Right lobe of liver (tissue), 6 donors: Measurements from ENCODE around the gene SLITRK5. TPM values are rescaled to one million over a fixed set of nuclear protein-coding genes. Genes with fewer than 3 reads are reported as not detected.

Source experiments
- ATAC-seq, 4 donors: fragments of 200-7000 bp; cut with Tn5 transposase; one replicate each; pipeline ENCODE4 v1.9.1; 2020; ENCODE audit warnings: mild to moderate bottlenecking in 4 of 4, moderate library complexity in 4 of 4
- DNase-seq, 3 donors: peaks; one replicate each; pipeline ENCODE4 v3.0.0-alpha.2; 2020
- H3K27ac ChIP-seq, 3 donors: fragments of 200-600 bp; one replicate each; pipeline ENCODE4 v1.8.0; 2022
- H3K27me3 ChIP-seq, 2 donors: fragments of 200-600 bp; one replicate each; pipeline ENCODE4 v1.8.0; 2022
- H3K36me3 ChIP-seq, 4 donors: fragments of 200-600 bp; sonication (generic) in 1 of 4; one replicate each; pipeline versions ENCODE4 v1.5.1 to v1.8.0; 2017 to 2022; ENCODE audit warnings: control low read depth in 1 of 4
- H3K4me1 ChIP-seq, 4 donors: fragments of 200-600 bp; sonication (generic) in 1 of 4; one replicate each; pipeline versions ENCODE4 v1.5.1 to v1.8.0; 2017 to 2022; ENCODE audit warnings: control low read depth in 1 of 4
- H3K4me3 ChIP-seq, 3 donors: fragments of 200-600 bp; one replicate each; pipeline ENCODE4 v1.8.0; 2022
- H3K9me3 ChIP-seq, 4 donors: fragments of 200-600 bp; sonication (generic) in 1 of 4; one replicate each; pipeline versions ENCODE4 v1.5.1 to v1.8.0; 2017 to 2022; ENCODE audit warnings: control low read depth in 1 of 4
- CTCF ChIP-seq, 4 donors: fragments of 200-600 bp in 3 of 4; fragments of 450-650 bp in 1 of 4; IDR thresholded peaks; one replicate each; pipeline versions ENCODE4 v1.5.1 to v1.8.0; 2016 to 2022; ENCODE audit warnings: antibody characterized with exemption in 4 of 4, mild to moderate bottlenecking in 2 of 4
- POLR2A ChIP-seq: fragments of 450-650 bp; IDR thresholded peaks from one replicate; pipeline ENCODE4 v1.6.1; 2017; ENCODE audit warnings: antibody characterized with exemption, mild to moderate bottlenecking
- WGBS: methylation state at CpG from one replicate; pipeline ENCODE4 v1.1.6; 2018; ENCODE audit warnings: low coverage, low lambda C conversion rate; ENCODE audit not compliant: insufficient coverage; ENCODE audit errors: missing lambda C conversion rate; 5-methylcytosine and 5-hydroxymethylcytosine counted together
- intact Hi-C, 2 donors: fragments of 100-400 bp; cut with DNase I; formaldehyde crosslinking; loops; one replicate each; pipeline versions ENCODE4 v1.11.2 to v1.14.1; 2022
- total RNA-seq, 6 experiments: library from RNA; depleted of rRNA in 2 of 6; stranded (reverse); fragments of >200 nt in 2 of 6; fragmentation: NEBNext Ultra II Directional in 3 of 6; extraction: Animal tissue kit (Norgen Biotek cat#: 25700) in 3 of 6; gene quantifications; one replicate each; pipeline versions ENCODE4 v1.1.0 to v1.2.4, GENCODE V29; 2016 to 2023
- donor health status: DM: no; HTN: yes; CAD: no.
- donor health status: DM: no; HTN: no; CAD: no.
- donor health status: DM: no; HTN: no; CAD: no.
- donor health status: DM: no; HTN: yes; CAD: no.
- donor health status: DM: no; HTN: yes; CAD: no.

The SLITRK5 gene
- total RNA-seq, 6 experiments from 2014 or later, result 0.02 TPM; not detected in 5

- Histone ChIP-seq H3K9me3 (no peaks in the 10 kb centered on the region), H3K27me3 (no peaks in the 10 kb centered on the region), H3K4me1 (no peaks in the 10 kb centered on the region), H3K4me3 (no peak overlapping the region), H3K27ac (no peak overlapping the region), H3K36me3 (no peaks in the 10 kb centered on the region)
- 63% methylated on average over 1 of the region's 1 CpG for WGBS
- DNase-seq (no peak), ATAC-seq (no peak)
- TF ChIP-seq POLR2A (no peak), CTCF (IDR thresholded peaks at IDR 0.05) (no peak)
- intact Hi-C loops, result no loop called here
Measured at GRCh38 chr13:87696458-87696857, 25.3 kb downstream of the SLITRK5 start.

GRCh38 chr13:87698268-87698667 lies 27.1 kb downstream of the SLITRK5 start:
- H3K27ac ChIP-seq, result no peak overlapping the region
- H3K9me3 ChIP-seq, result no peaks in the 10 kb centered on the region
- whole genome bisulfite sequencing, result 63% methylated on average over 2 of the region's 2 CpGs
- intact Hi-C loops, result no loop called here
- no peak for DNase-seq
- no peaks in the 10 kb centered on the region for H3K36me3 ChIP-seq
- no peak overlapping the region for H3K4me3 ChIP-seq
- H3K27me3 ChIP-seq, result no peaks in the 10 kb centered on the region
- H3K4me1 ChIP-seq, result no peaks in the 10 kb centered on the region
- no peak for ATAC-seq
- TF ChIP-seq CTCF (IDR thresholded peaks at IDR 0.05) (no peak), POLR2A (no peak)

- Histone ChIP-seq H3K9me3 (no peaks in the 10 kb centered on the region), H3K27ac (no peak overlapping the region), H3K36me3 (no peaks in the 10 kb centered on the region), H3K4me1 (no peaks in the 10 kb centered on the region), H3K27me3 (no peaks in the 10 kb centered on the region), H3K4me3 (no peak overlapping the region)
- ATAC-seq, result no peak
- intact Hi-C loops, result no loop called here
- 38% methylated on average over 1 of the region's 1 CpG for WGBS
- TF ChIP-seq POLR2A (no peak), CTCF (IDR thresholded peaks at IDR 0.05) (no peak)
- no peak for DNase-seq
Measured at GRCh38 chr13:87709947-87710346, 38.8 kb downstream of the SLITRK5 start.

- DNase-seq (no peak), ATAC-seq (no peak)
- H3K9me3 ChIP-seq, result no peaks in the 10 kb centered on the region
- TF ChIP-seq POLR2A (no peak), CTCF (IDR thresholded peaks at IDR 0.05) (no peak)
- WGBS, result 28% methylated on average over 2 of the region's 2 CpGs
- H3K36me3 ChIP-seq, result no peaks in the 10 kb centered on the region
- H3K4me1 ChIP-seq, result no peaks in the 10 kb centered on the region
- H3K4me3 ChIP-seq, result no peak overlapping the region
- H3K27ac ChIP-seq, result no peak overlapping the region
- no peaks in the 10 kb centered on the region for H3K27me3 ChIP-seq
- intact Hi-C loops, result no loop called here
Measured at GRCh38 chr13:87712012-87712411, 40.8 kb downstream of the SLITRK5 start.
